DOHH2 (cell line): ENCODE results near the gene ARL8A.

Experiments used
- CTCF ChIP-seq: fragments of 200-600 bp; sonication (generic); IDR thresholded peaks from one replicate; pipeline ENCODE4 v1.5.1; 2014; ENCODE audit warnings: antibody characterized with exemption, mild to moderate bottlenecking, low read depth, low read length; ENCODE audit not compliant: poor library complexity, severe bottlenecking
- EZH2phosphoT487 ChIP-seq: fragments of 200-600 bp; sonication (generic); IDR thresholded peaks from 2 replicates; pipeline ENCODE4 v1.6.1; 2017; ENCODE audit warnings: borderline replicate concordance, mild to moderate bottlenecking, antibody characterized with exemption, low read length, moderate library complexity, mixed read lengths

- TF ChIP-seq CTCF (no peak), EZH2phosphoT487 (no peak)
Measured at GRCh38 chr1:202085682-202086373, 58.7 kb downstream of the ARL8A start.
